Stimulated activated CD8-positive, alpha-beta memory T cell treated with anti-CD3 and anti-CD28 coated beads, Interleukin-2, amount 100 ng/mL, for 1 hour (primary cell): ENCODE data around the gene HSD17B8.

Experiments used
- DNase-seq, 2 donors: peaks; one replicate each; pipeline ENCODE4 v3.0.0-alpha.2; 2020; ENCODE audit warnings: low read depth in 2 of 2

HSD17B8 gene

GRCh38 chr6:33171016-33171879 lies 33.2 kb upstream of the HSD17B8 start:
- no peak for DNase-seq

- no peak for DNase-seq
Measured at GRCh38 chr6:33171880-33172687, 32.4 kb upstream of the HSD17B8 start.

DNA sequence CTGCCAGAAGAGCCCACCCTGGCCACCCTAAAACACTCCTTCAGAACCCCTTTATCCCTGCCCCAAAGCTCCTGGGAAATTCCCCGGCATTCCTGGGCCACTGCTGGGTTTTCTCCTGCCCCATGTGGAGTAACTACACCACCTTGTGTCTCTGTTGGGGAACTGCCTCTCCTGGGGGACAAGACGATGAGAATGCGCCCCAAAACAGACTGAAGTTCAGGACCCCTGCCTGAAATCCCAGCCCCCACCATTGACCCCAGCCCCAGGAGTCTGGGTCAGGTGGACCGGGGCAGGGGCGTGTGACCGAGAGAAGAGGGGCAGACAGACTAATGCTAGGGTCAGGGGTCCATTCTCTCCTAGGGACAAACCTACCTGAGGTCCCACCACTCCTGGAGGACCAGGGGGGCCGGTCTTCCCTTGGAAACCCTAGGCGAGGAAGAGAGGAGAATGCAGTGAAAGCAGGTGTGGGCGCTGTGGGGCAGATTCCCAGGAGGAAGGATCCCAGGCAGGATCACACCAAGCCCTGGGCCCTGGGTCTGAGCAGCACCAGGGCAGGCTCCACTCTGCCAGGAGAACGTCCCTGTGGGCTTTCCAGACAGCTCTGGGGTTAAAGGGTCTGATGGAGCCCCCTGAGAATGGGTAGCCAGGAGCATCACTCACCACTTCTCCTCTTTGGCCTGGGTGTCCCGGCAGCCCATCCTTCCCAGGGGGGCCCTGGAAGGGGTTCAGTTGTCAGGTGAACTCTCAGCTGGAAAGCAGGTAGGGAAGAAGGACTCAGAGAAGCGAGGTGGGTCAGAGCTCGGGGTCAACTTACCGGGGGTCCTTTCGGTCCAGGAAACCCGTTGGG lies 31.5 kb upstream of the HSD17B8 start:
- no peak for DNase-seq

DNA sequence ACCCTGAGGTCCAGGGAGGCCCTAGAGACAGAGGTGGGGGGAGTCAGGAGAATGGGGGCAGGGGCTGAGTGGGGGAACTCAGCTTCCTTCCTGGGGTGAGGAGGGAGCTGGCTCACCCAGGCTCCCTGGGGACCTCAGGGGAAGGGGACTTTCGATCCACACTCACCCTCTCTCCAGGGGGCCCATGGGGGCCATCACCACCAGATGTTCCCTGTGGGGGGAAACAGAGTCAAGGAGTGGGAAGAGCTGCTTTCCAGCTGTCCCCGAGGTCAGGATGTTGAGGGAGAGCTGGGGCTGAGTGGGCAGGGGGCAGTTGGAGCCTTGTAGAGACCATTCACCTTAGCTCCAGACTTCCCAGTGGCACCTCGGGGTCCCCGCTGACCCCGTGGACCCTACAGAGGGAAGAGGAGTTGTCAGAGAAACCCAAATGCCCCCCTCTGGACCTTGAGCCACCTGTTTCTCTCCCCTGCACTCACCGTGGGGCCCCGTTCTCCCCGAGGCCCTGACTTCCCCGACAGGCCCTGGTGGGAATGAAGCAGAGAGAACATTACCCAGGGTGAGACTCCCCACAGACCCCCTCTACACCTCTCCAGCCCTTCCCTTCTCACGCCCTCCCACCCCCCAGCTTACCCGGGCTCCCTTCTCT lies 30.8 kb upstream of the HSD17B8 start:
- DNase-seq, result no peak

GRCh38 chr6:33174784-33175183 lies 29.7 kb upstream of the HSD17B8 start:
- no peak for DNase-seq

DNA sequence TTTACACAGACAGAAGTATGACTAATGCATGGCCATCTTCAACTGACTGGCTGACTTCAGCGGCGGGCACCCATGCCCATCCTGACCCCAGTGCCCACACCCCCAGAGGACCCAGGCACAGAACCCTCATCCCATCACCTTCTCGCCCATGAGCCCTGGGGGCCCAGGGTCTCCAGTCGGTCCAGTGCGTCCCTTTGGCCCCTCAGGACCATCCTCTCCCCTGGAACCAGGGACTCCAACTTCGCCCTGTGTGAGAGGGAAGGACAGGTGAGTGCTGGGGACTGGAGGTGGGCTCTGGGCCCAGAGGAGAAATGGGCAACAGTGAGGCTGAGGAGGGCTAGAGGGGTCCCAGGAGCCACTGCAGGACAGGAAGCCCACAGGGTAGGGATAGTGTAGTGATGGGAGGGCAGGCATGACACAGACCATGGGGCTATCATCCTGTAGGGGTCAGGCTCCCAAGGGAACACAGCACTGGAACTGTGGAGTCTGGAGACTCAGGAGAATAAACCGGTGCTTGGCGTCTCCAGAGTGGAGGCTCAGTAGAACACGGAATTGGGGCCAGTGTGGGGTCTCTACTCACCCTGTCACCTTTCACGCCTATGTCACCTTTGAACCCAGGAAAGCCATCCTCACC lies 28.9 kb upstream of the HSD17B8 start:
- DNase-seq, result no peak

DNA sequence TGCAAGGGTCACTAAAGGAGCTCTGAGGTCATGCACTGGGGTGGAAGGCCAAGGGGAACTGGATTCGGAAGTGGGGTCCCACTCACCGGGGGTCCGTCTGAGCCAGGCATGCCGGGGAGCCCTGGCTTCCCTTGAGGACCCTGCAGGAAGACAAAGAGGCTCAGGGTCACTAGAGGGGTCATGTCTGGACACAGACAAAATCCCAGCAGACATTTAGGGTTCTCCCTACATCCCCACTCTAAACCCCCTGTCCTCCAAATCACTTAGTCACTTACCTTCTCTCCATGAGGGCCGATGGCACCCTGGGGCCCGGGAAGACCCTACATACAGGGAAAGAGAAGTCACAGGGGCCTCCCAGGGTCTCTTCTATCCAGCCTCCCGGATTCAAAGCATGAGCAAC lies 27.5 kb upstream of the HSD17B8 start:
- DNase-seq, result no peak

GRCh38 chr6:33177552-33178446 lies 26.7 kb upstream of the HSD17B8 start:
- DNase-seq, result no peak

GRCh38 chr6:33178755-33179475 lies 25.5 kb upstream of the HSD17B8 start:
- no peak for DNase-seq

DNA sequence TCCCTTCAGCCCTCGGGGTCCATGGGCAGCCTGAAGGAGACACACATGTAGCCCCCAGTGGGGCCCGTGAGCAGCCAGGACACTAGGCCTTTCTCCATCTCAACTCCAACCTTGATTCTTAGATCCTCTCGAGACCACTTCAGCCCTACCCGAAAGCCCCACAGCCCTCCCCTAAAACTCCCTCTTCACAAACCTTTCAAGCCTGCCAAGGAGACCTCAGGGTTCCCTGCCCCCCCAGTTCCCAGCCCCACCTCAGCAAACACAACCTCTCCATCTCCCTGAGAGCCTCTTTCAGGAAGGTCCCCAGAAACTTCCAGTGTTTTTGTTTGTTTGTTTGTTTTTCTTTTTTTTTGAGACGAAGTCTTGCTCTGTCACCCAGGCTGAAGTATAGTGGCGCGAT lies 23.3 kb upstream of the HSD17B8 start:
- no peak for DNase-seq

- DNase-seq, result no peak
Measured at GRCh38 chr6:33183071-33183683, 21.3 kb upstream of the HSD17B8 start.

DNA sequence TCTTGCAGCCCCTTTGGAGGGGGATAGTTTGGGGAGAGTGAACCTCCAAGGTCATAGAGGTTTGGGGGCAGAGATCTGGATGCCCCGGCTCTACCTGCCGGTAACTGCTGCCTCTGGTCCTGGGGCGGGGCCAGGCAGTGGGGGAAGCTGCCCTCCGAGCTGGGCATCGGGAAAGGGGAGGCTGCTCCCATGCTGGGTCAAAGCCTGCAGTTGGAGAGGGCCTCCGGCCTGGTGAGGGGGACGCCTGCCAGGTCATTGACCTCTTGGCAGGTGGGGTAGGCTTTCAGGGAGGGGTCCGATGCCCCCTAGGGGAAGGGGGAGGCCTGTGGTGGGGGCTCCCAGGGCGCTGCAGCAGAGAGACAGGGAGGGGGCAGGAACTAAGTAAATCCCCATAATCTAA lies 19.3 kb upstream of the HSD17B8 start:
- DNase-seq, result no peak

DNA sequence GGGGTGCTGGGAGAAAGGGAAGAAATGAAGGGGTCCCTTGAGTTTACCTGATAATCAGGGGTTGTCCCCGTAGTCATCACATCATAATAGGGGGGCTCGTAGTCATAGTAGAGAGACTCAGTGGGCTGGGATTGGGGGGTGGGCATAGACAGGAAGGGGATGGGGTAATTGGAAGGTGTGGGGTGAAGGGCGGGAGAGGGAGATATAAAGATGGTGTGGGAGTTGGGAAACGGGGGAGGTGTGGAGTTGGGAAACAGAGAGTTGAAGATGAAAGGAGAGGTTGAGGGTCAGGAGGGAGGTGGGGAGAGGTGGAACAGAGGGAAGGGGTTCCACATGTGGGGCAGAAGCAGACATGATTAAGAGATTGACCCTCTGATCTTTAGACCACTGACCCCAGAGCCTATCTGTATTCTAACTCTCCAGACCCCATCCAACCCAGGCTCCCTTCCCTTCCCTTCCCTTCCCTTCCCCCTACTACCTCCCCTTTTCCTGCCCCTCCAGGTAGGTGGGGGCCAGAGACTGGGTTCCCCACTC lies 18.7 kb upstream of the HSD17B8 start:
- DNase-seq, result no peak

- no peak for DNase-seq
Measured at GRCh38 chr6:33187809-33188208, 16.6 kb upstream of the HSD17B8 start.

DNA sequence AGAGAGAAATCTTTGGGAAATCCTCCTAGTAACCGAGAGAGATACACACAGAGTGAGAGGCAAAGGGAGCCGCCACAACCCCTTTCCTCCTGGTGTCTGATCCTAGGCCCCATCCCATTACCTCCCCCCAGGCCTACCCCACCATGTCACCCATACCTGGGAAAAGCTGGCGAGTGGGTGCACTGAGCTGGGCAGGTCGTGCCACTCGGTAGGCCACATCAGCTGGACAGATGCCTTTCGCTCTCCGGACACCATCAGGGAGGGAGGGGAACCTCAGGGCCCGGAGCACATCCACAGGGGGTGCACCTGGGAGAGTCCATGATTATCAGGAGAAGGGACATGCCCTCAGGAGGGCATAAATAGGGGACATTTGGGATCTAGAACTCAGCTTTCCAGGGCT lies 15.3 kb upstream of the HSD17B8 start:
- DNase-seq, result no peak

GRCh38 chr6:33189625-33190448 lies 14.6 kb upstream of the HSD17B8 start:
- no peak for DNase-seq

- no peak for DNase-seq
Measured at GRCh38 chr6:33190504-33191107, 13.8 kb upstream of the HSD17B8 start.
